Uterus (tissue), 2 donors: ENCODE measurements around the gene FBXO9.
"Not testable (repeated sequence)": the region's sequence is repeated elsewhere in the genome, so short reads cannot be mapped to it uniquely, and the experiment has no call there.

Experiments
- POLR2A ChIP-seq, 2 donors: fragments of 450-650 bp; IDR thresholded peaks; one replicate each; pipeline ENCODE4 v1.6.1; 2016; ENCODE audit warnings: antibody characterized with exemption in 2 of 2, mild to moderate bottlenecking in 1 of 2, moderate library complexity in 1 of 2
- TF ChIP-seq, protein P1 (sequence below), 4 experiments: fragments of 200-600 bp in 2 of 4; fragments of 450-650 bp in 2 of 4; sonication (generic) in 2 of 4; IDR thresholded peaks; one replicate each; pipeline ENCODE4 v1.5.1; 2016 to 2019; ENCODE audit warnings: antibody characterized with exemption in 4 of 4, mild to moderate bottlenecking in 2 of 4, moderate library complexity in 1 of 4

DNA sequence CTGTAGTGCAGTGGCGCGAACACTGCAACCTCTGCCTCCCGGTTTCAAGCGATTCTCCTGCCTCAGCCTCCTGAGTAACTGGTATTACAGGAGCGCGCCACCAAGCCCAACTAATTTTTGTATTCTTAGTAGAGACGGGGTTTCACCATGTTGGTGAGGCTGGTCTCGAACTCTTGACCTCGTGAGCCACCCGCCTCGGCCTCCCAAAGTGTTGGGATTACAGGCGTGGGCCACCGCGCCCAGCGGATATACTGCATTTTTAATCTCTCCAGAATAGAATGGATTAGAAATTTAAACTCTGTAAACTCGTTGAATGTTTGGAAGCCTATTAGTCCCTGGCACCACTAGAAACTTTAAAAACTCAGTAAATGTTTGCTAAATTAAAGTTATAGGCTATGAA is 949 bp upstream of the FBXO9 start:
- not testable (repeated sequence) for TF ChIP-seq POLR2A (IDR thresholded peaks at IDR 0.05)
- TF ChIP-seq, protein P1, sequence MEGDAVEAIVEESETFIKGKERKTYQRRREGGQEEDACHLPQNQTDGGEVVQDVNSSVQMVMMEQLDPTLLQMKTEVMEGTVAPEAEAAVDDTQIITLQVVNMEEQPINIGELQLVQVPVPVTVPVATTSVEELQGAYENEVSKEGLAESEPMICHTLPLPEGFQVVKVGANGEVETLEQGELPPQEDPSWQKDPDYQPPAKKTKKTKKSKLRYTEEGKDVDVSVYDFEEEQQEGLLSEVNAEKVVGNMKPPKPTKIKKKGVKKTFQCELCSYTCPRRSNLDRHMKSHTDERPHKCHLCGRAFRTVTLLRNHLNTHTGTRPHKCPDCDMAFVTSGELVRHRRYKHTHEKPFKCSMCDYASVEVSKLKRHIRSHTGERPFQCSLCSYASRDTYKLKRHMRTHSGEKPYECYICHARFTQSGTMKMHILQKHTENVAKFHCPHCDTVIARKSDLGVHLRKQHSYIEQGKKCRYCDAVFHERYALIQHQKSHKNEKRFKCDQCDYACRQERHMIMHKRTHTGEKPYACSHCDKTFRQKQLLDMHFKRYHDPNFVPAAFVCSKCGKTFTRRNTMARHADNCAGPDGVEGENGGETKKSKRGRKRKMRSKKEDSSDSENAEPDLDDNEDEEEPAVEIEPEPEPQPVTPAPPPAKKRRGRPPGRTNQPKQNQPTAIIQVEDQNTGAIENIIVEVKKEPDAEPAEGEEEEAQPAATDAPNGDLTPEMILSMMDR (IDR thresholded peaks at IDR 0.05), result not testable (repeated sequence)
